A549 (cell line): ENCODE results near the gene APC2. TPM values are rescaled to one million over a fixed set of nuclear protein-coding genes. Genes with fewer than 3 reads are reported as not detected.

Experiments
- ATAC-seq, 2 experiments: fragments of 200-7000 bp in 1 of 2; fragments of >200 bp in 1 of 2; cut with Nextera tagmentation in 1 of 2; cut with Tn5 transposase in 1 of 2; 3 replicates each; pipeline versions ENCODE4 v1.8.0 to v1.9.1; 2018 to 2020; ENCODE audit warnings: mild to moderate bottlenecking in 1 of 2, moderate library complexity in 1 of 2
- CTCF ChIA-PET: fragments of 300-600 bp; sonication (Branson Sonifier 250); formaldehyde crosslinking; extraction: SDS; loops from one replicate; lab custom pipeline; 2021; ENCODE audit warnings: antibody characterized with exemption, inconsistent platforms; lab: Yijun Ruan, JAX
- POLR2A ChIA-PET: fragments of 350-600 bp; formaldehyde crosslinking; extraction: SDS; loops from one replicate; lab custom pipeline; 2021; ENCODE audit warnings: antibody characterized with exemption, inconsistent platforms; lab: Yijun Ruan, JAX
- DNase-seq, 2 experiments: peaks; one replicate each; pipeline versions ENCODE4 v3.0.0 to v3.0.0-alpha.2; 2011 to 2016; ENCODE audit warnings: low read depth in 1 of 2, low spot score in 1 of 2
- FAIRE-seq: peaks from 2 replicates; lab custom pipeline; 2011; peaks lifted over from hg19 to GRCh38; lab: Jason Lieb, UNC
- H3K27ac ChIP-seq, 2 experiments: fragments of >200 bp; sonication (Bioruptor Twin); formaldehyde crosslinking; 3 replicates each; pipeline ENCODE4 v1.5.1; 2016 to 2017
- H3K4me1 ChIP-seq: fragments of >200 bp; sonication (Bioruptor Twin); formaldehyde crosslinking; 3 replicates; pipeline ENCODE4 v1.6.1; 2016
- H3K4me2 ChIP-seq: fragments of >200 bp; sonication (Bioruptor Twin); formaldehyde crosslinking; 3 replicates; pipeline ENCODE4 v1.6.1; 2016
- H3K4me3 ChIP-seq: fragments of >200 bp; sonication (Bioruptor Twin); formaldehyde crosslinking; 3 replicates; pipeline ENCODE4 v1.5.1; 2016
- H3K9me3 ChIP-seq: fragments of >200 bp; sonication (Bioruptor Twin); formaldehyde crosslinking; 3 replicates; pipeline ENCODE4 v1.6.1; 2016
- CBX2 ChIP-seq: fragments of 200-600 bp; sonication (generic); IDR thresholded peaks from 2 replicates; pipeline ENCODE4 v1.6.1; 2016; ENCODE audit warnings: low read depth, mild to moderate bottlenecking, borderline replicate concordance
- CBX8 ChIP-seq: fragments of 200-600 bp; sonication (generic); IDR thresholded peaks from 2 replicates; pipeline ENCODE4 v1.6.1; 2016
- CHD2 ChIP-seq: fragments of 150-350 bp; IDR thresholded peaks from 2 replicates; pipeline ENCODE4 v1.6.1; 2014; ENCODE audit warnings: low read length; ENCODE audit not compliant: partially characterized antibody
- EP300 ChIP-seq, 2 experiments: fragments of >200 bp; sonication (Bioruptor Twin); formaldehyde crosslinking; IDR thresholded peaks; 2 replicates in 1 of 2; 3 replicates in 1 of 2; pipeline ENCODE4 v1.6.1; 2016 to 2017
- ESRRA ChIP-seq: fragments of 150-350 bp; IDR thresholded peaks from 2 replicates; pipeline ENCODE4 v1.6.1; 2014; ENCODE audit warnings: mild to moderate bottlenecking, low read length, borderline replicate concordance
- FOSL2 ChIP-seq, 2 experiments: fragments of 450-650 bp in 1 of 2; fragments of >200 bp in 1 of 2; sonication (Bioruptor Twin) in 1 of 2; formaldehyde crosslinking; IDR thresholded peaks; 2 replicates each; pipeline versions ENCODE4 v1.5.0 to v1.6.1; 2016 to 2020; ENCODE audit warnings: mild to moderate bottlenecking in 1 of 2, moderate library complexity in 1 of 2
- HOXA7 ChIP-seq: fragments of 250-450 bp; sonication (Bioruptor Pico); IDR thresholded peaks from 2 replicates; pipeline ENCODE4 v1.5.0; 2020; ENCODE audit warnings: mild to moderate bottlenecking, moderate library complexity
- HOXB13 ChIP-seq: fragments of 250-450 bp; sonication (Bioruptor Pico); IDR thresholded peaks from 2 replicates; pipeline ENCODE4 v1.5.0; 2020; ENCODE audit warnings: low read depth, mild to moderate bottlenecking, moderate library complexity
- HOXB5 ChIP-seq: fragments of 250-450 bp; sonication (Bioruptor Pico); IDR thresholded peaks from 2 replicates; pipeline ENCODE4 v1.5.0; 2020; ENCODE audit warnings: mild to moderate bottlenecking, moderate library complexity
- JUNB ChIP-seq: fragments of >200 bp; sonication (Bioruptor Twin); formaldehyde crosslinking; IDR thresholded peaks from 2 replicates; pipeline ENCODE4 v1.6.1; 2016
- KDM1A ChIP-seq: fragments of 200-600 bp; sonication (generic); IDR thresholded peaks from 2 replicates; pipeline ENCODE4 v1.6.1; 2016; ENCODE audit warnings: low read depth, mild to moderate bottlenecking
- KDM5A ChIP-seq: fragments of 200-600 bp; sonication (generic); IDR thresholded peaks from 2 replicates; pipeline ENCODE4 v1.6.1; 2016; ENCODE audit warnings: antibody characterized with exemption, mild to moderate bottlenecking
- PHF8 ChIP-seq: fragments of 200-600 bp; sonication (generic); IDR thresholded peaks from 2 replicates; pipeline ENCODE4 v1.6.1; 2016; ENCODE audit warnings: low read depth, mild to moderate bottlenecking, antibody characterized with exemption, moderate library complexity, borderline replicate concordance
- RARB ChIP-seq: fragments of 250-450 bp; sonication (Bioruptor Pico); IDR thresholded peaks from 2 replicates; pipeline ENCODE4 v1.8.0; 2021; ENCODE audit warnings: mild to moderate bottlenecking, moderate library complexity
- SMC3 ChIP-seq: fragments of >200 bp; sonication (Bioruptor Twin); formaldehyde crosslinking; IDR thresholded peaks from 3 replicates; pipeline ENCODE4 v1.6.1; 2018; ENCODE audit warnings: inconsistent platforms
- TP53 ChIP-seq: fragments of 250-450 bp; sonication (Bioruptor Pico); IDR thresholded peaks from 2 replicates; pipeline ENCODE4 v1.5.0; 2021; ENCODE audit warnings: mild to moderate bottlenecking, moderate library complexity
- ZFP36 ChIP-seq: fragments of 450-650 bp; IDR thresholded peaks from 2 replicates; pipeline ENCODE4 v1.6.1; 2014; ENCODE audit warnings: borderline replicate concordance; ENCODE audit not compliant: partially characterized antibody
- WGBS: methylation state at CpG from one replicate; pipeline ENCODE4 v1.1.6; 2017; ENCODE audit errors: missing lambda C conversion rate; 5-methylcytosine and 5-hydroxymethylcytosine counted together
- polyA plus RNA-seq, 4 experiments: library from polyadenylated mRNA; depleted of rRNA in 3 of 4; stranded (reverse); fragments of >200 nt; fragmentation: RNase III in 1 of 4; extraction: RNeasy Plus Mini Kit Qiagen cat#74134 plus additional on column Dnase treatment in 1 of 4; gene quantifications; 2 replicates in 3 of 4; 3 replicates in 1 of 4; pipeline ENCODE4 v1.2.3, GENCODE V29; 2011 to 2017
- TF ChIP-seq, protein P1 (sequence below): fragments of 150-350 bp; IDR thresholded peaks from 2 replicates; pipeline ENCODE4 v1.6.1; 2014; ENCODE audit warnings: low read depth, mild to moderate bottlenecking, low read length
- TF ChIP-seq, protein P2 (sequence below): fragments of 450-650 bp; IDR thresholded peaks from 2 replicates; pipeline ENCODE4 v1.6.1; 2014; ENCODE audit warnings: antibody characterized with exemption
- TF ChIP-seq, protein P3 (sequence below): fragments of 250-450 bp; sonication (Bioruptor Pico); IDR thresholded peaks from 2 replicates; pipeline ENCODE4 v1.5.0; 2020; ENCODE audit warnings: low read depth, mild to moderate bottlenecking, moderate library complexity
- TF ChIP-seq, protein P4 (sequence below): fragments of 250-450 bp; sonication (Bioruptor Pico); IDR thresholded peaks from 2 replicates; pipeline ENCODE4 v1.5.0; 2021; ENCODE audit warnings: mild to moderate bottlenecking, moderate library complexity, borderline replicate concordance

Gene APC2
- polyA plus RNA-seq, 2 of the 4 experiments (the other 2 are of a cell fraction): 0.36 to 1.6 TPM

DNA sequence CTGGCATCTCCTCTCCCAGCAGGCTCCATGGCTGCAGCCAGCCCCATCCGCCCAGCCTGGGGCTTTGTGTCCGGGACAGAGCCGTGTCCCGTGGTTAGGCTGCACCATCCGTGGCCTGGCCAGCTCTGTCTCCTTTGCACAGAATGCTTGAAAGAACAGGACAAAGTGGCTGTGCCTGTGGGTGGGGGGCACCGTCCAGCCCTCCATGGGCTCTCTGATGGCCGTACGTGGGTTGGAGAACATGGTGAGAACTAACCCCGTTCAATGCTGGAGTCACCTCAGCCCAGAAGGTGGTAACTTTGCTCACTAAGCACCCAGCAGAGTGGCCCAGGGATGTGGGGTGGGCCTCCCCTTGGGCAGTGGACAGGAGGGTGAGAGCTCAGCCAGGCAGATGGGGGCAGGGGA, 8.9 kb upstream of the APC2 start:
- peak overlapping the region; percentile 90 for H3K4me2 ChIP-seq
- ATAC-seq: no peak
- TF ChIP-seq, protein P1, sequence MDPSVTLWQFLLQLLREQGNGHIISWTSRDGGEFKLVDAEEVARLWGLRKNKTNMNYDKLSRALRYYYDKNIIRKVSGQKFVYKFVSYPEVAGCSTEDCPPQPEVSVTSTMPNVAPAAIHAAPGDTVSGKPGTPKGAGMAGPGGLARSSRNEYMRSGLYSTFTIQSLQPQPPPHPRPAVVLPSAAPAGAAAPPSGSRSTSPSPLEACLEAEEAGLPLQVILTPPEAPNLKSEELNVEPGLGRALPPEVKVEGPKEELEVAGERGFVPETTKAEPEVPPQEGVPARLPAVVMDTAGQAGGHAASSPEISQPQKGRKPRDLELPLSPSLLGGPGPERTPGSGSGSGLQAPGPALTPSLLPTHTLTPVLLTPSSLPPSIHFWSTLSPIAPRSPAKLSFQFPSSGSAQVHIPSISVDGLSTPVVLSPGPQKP: no peak
- TF ChIP-seq, protein P2, sequence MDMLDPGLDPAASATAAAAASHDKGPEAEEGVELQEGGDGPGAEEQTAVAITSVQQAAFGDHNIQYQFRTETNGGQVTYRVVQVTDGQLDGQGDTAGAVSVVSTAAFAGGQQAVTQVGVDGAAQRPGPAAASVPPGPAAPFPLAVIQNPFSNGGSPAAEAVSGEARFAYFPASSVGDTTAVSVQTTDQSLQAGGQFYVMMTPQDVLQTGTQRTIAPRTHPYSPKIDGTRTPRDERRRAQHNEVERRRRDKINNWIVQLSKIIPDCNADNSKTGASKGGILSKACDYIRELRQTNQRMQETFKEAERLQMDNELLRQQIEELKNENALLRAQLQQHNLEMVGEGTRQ: no peak
- TF ChIP-seq CHD2: no peak
- TF ChIP-seq EP300 (IDR thresholded peaks at IDR 0.05): no peak
- no peak for TF ChIP-seq PHF8
- no peak for TF ChIP-seq ZFP36
- no peak for TF ChIP-seq FOSL2 (IDR thresholded peaks at IDR 0.05)
- TF ChIP-seq FOSL2 (CRISPR knock-in tag; IDR thresholded peaks at IDR 0.05): no peak
- no peak for TF ChIP-seq ESRRA
- TF ChIP-seq CBX2: no peak
- no peak for TF ChIP-seq KDM1A
- TF ChIP-seq, protein P3, sequence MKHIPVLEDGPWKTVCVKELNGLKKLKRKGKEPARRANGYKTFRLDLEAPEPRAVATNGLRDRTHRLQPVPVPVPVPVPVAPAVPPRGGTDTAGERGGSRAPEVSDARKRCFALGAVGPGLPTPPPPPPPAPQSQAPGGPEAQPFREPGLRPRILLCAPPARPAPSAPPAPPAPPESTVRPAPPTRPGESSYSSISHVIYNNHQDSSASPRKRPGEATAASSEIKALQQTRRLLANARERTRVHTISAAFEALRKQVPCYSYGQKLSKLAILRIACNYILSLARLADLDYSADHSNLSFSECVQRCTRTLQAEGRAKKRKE: no peak
- no peak for TF ChIP-seq JUNB
- TF ChIP-seq TP53 (CRISPR knock-in tag): no peak
- TF ChIP-seq RARB (CRISPR knock-in tag): no peak
- TF ChIP-seq SMC3: no peak
- no peak for TF ChIP-seq CBX8
- TF ChIP-seq HOXB5 (CRISPR knock-in tag): no peak
- TF ChIP-seq KDM5A: no peak
- TF ChIP-seq, protein P4, sequence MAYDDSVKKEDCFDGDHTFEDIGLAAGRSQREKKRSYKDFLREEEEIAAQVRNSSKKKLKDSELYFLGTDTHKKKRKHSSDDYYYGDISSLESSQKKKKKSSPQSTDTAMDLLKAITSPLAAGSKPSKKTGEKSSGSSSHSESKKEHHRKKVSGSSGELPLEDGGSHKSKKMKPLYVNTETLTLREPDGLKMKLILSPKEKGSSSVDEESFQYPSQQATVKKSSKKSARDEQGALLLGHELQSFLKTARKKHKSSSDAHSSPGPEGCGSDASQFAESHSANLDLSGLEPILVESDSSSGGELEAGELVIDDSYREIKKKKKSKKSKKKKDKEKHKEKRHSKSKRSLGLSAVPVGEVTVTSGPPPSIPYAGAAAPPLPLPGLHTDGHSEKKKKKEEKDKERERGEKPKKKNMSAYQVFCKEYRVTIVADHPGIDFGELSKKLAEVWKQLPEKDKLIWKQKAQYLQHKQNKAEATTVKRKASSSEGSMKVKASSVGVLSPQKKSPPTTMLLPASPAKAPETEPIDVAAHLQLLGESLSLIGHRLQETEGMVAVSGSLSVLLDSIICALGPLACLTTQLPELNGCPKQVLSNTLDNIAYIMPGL (CRISPR knock-in tag): no peak
- no peak for TF ChIP-seq HOXB13 (CRISPR knock-in tag)
- TF ChIP-seq, all 56 proteins: peak for 0
- peaks cover 42% of the 10 kb centered on the region for H3K4me1 ChIP-seq
- WGBS: 93% methylated on average over 3 of the region's 9 CpGs
- no peak overlapping the region for H3K4me3 ChIP-seq
- H3K9me3 ChIP-seq: no peaks in the 10 kb centered on the region
- FAIRE-seq (no peak), DNase-seq (no peak)
- POLR2A ChIA-PET: no interaction called here
- CTCF ChIA-PET: interaction anchor here (0.7 kb wide), 1 partner anchor 13 kb away, joined by 3 read pairs; no protein-coding TSS in a partner anchor
- peak overlapping the region in 1 of 2 experiments; percentile 99; a peak in 3 of 6 replicates for H3K27ac ChIP-seq

DNA sequence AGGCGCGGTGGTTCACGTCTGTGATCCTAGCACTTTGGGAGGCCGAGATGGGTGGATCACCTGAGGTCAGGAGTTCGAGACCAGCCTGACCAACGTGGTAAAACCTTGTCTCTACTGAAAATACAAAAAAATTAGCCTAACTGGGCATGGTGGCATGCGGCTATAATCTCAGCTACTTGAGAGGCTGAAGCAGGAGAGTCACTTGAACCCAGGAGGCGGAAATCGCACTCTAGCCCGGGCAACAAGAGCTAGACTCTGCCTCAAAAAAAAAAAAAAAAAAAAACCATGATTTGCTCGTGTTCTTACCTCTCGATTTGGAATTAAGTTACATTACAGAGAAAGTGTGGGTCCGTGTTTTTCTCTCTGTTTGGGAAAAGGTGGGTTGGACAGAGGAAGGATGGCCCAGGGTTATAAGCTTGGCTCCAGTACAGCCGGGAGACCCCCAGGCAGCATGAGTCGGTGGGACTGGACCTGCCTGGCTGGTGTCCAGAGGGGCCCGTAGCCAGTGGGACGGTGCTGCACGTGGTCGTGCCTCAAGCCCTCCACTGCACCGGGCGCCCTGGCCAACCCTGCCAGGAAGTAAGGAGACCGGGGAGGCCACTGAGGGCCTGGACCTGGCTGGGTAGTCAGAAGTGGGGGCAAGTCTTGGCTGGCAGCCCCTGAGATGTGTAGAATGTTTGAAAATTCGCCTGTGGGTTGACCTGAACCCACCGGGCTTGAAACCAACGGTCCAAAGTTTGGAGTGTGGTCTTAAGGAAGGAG, 8.1 kb upstream of the APC2 start:
- no peak for FAIRE-seq
- no peak overlapping the region for H3K4me3 ChIP-seq
- POLR2A ChIA-PET: no interaction called here
- H3K4me1 ChIP-seq: peaks cover 47% of the 10 kb centered on the region
- TF ChIP-seq EP300 (IDR thresholded peaks at IDR 0.05): no peak
- TF ChIP-seq, protein P2: no peak
- TF ChIP-seq HOXA7 (CRISPR knock-in tag): no peak
- DNase-seq: no peak
- WGBS: 87% methylated on average over 18 of the region's 25 CpGs
- CTCF ChIA-PET: interaction anchor here (0.9 to 2.1 kb wide), 2 partner anchors 10 to 162 kb away, joined by 3 to 6 read pairs; no protein-coding TSS in a partner anchor
- no peaks in the 10 kb centered on the region for H3K9me3 ChIP-seq
- no peak overlapping the region for H3K27ac ChIP-seq
- ATAC-seq: no peak
- no peak overlapping the region for H3K4me2 ChIP-seq
